GM12864 (cell line): ENCODE data around the gene CFAP161.
A peak's percentile ranks its signal among the peaks of the same experiment; 100 is the strongest.

Source experiments
- DNase-seq: peaks from one replicate; pipeline ENCODE4 v3.0.0-alpha.2; 2011; ENCODE audit warnings: low read depth
- H3K4me3 ChIP-seq: 2 replicates; pipeline ENCODE4 v1.5.1; 2011; ENCODE audit warnings: mild to moderate bottlenecking, low read depth, low read length, control low read depth
- CTCF ChIP-seq: IDR thresholded peaks from 2 replicates; pipeline ENCODE4 v1.5.1; 2011; ENCODE audit warnings: low read depth, mild to moderate bottlenecking, moderate library complexity, low read length, control low read depth, inconsistent platforms; ENCODE audit errors: missing control alignments

Gene CFAP161

GRCh38 chr15:81146006-81146405, 11.9 kb downstream of the CFAP161 start:
- no peak for DNase-seq
- no peak for TF ChIP-seq CTCF
- no peak overlapping the region for H3K4me3 ChIP-seq

GRCh38 chr15:81146466-81146865, 12.4 kb downstream of the CFAP161 start:
- no peak for DNase-seq
- no peak overlapping the region for H3K4me3 ChIP-seq
- no peak for TF ChIP-seq CTCF

GRCh38 chr15:81151389-81151788, 17.3 kb downstream of the CFAP161 start:
- no peak overlapping the region for H3K4me3 ChIP-seq
- TF ChIP-seq CTCF = no peak
- DNase-seq = no peak

GRCh38 chr15:81152339-81152738, 18.3 kb downstream of the CFAP161 start:
- no peak for TF ChIP-seq CTCF
- no peak for DNase-seq
- H3K4me3 ChIP-seq = no peak overlapping the region

GRCh38 chr15:81152799-81153198, 18.7 kb downstream of the CFAP161 start:
- DNase-seq = no peak
- no peak overlapping the region for H3K4me3 ChIP-seq
- no peak for TF ChIP-seq CTCF

GRCh38 chr15:81155375-81156218, 21.5 kb downstream of the CFAP161 start:
- no peak overlapping the region for H3K4me3 ChIP-seq
- TF ChIP-seq CTCF = peak; percentile 45
- DNase-seq = no peak

- H3K4me3 ChIP-seq = no peak overlapping the region
- no peak for TF ChIP-seq CTCF
- DNase-seq = no peak
Observed at GRCh38 chr15:81156324-81156723, 22.3 kb downstream of the CFAP161 start.
